Fibroblast of skin of abdomen (primary cell): Measurements from ENCODE around the gene CRYGN.

ENCODE experiments used
- DNase-seq: peaks from one replicate; pipeline ENCODE4 v3.0.0-alpha.2; 2013

Gene CRYGN

GRCh38 chr7:151426441-151426903 is 13.5 kb downstream of the CRYGN start:
- DNase-seq = peak; percentile 89

DNA sequence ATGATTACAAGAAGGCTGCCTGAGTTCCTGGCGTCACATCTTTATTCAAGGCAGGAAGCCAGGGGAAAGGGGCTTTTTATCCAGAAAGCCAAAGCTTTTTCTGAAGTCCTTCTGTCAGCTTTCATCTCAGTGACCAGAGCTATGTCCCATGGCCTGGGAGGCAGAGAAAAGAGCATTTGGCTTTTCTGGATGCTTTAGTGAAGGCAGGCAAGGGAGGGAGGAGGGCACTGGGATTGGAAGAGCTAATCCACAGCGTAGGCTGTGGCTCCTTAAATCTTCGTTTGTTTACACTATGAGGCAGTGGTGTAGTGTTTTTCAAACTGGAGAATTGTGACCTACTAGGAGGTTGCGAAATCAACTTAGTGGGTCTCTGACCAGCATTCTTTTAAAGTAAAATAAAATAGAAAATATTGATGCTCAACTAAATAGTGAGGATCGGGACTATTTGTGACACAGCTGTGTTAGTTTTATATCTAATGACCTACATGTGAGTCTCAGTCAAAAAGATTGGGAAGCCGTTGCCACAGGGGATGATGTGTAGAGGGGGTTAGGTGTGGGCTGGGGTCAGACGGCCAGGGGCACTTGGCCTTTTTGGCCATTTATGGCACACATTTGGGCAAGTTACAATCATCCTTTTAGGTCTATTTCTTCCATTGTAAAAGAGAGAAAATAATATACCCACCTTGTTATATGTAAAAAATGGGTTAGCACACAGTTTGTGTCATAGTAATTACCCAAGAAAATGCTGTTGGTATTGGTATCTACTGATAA is 14.1 kb downstream of the CRYGN start:
- DNase-seq = peak; percentile 27

DNA sequence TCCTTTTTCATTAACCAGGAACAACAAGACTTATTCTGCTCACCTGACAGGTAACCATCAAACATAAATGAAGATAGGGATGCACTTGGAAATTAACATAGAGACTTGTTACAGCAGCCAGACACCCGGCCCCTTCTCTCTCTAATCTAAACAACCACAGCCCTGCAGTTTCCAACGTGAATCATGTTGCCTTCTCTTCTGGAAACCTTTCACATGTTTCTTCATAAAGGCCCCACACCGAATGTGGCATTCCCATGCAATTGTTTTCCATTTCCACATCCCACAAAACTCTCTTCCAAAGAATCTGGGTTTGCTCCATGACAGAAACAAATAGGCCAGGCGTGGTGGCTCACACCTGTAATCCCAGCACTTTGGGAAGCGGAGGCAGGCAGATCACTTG is 15.1 kb downstream of the CRYGN start:
- DNase-seq = no peak

- no peak for DNase-seq
Observed at GRCh38 chr7:151423936-151424335, 16.0 kb downstream of the CRYGN start.

- no peak for DNase-seq
Observed at GRCh38 chr7:151423226-151423625, 16.7 kb downstream of the CRYGN start.

DNA sequence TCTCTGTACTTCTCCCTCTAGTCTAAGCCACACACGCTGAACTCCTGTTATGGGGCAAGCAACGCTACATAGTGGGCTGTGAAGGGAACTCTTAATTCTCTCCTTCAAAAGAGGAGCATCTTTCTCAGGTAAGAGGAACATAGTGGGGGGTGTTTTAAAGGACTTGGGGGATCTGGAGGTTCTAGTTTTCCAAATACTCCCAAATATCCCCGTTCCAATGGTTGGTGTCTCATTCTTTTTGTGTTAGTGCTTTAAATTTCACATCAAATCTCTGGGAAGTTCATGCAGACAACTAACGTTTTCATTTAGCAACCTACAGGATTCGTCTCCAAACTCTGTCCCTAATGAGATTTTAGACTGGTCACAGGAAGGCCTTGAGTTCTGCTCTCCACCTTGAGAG is 17.7 kb downstream of the CRYGN start:
- DNase-seq = no peak

GRCh38 chr7:151420144-151420543 is 19.8 kb downstream of the CRYGN start:
- no peak for DNase-seq

DNA sequence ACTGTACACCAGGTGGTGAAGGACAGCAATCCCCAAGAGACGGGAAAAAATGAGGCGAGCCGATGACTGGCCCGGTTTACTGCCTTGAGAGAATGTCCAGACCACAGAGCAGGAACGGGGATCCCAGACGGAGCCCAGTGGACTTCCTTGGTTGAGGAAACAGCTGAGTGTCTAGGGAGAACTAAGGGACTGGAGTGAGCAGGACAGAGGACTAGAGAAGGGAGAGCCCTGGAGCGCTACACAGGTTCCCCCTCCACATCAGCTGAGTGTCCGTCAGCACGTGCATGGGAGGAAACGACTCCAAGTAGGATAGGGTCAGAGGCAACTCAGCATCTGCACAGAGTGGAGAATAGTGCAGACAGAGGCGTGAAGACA is 23.0 kb downstream of the CRYGN start:
- no peak for DNase-seq

DNA sequence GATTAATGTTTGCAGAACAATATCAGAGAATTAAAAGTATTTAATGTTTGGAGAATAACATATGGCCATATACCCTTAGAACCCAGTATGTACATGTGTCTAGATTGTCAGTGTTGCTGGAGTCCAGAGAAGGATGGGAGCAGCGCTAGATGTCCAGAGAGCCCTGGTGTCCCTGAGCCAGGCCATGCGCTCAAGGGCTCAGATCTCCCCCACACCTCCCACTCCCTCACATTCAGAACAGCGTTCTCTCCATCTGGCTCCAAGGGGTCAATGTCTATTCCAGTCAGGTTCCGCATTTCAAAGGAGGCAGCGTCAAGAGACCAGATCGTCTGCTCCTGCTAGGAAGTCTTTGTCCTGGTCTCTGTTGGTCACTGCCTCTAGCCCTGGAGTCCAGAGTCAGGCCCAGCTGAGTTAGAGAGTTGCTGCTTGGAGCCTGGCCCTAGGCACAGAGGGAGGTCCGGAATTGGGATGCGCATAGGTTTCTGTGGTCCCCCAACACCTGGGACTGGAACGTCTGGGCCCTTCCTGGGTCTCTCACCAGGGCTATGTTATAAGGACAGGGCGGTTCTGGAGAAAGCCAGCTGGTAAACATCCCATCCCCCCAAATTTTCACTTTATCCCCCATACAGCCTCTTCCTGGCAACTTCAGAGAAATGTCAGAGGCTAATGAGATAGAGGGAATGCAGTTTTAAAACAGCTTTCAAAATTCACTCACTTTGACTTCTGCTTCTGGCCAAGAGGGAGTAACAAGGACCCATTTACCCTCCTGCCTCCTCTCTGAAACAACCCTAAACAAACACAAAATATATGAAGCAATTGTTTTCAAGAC is 23.6 kb downstream of the CRYGN start:
- DNase-seq = no peak

DNA sequence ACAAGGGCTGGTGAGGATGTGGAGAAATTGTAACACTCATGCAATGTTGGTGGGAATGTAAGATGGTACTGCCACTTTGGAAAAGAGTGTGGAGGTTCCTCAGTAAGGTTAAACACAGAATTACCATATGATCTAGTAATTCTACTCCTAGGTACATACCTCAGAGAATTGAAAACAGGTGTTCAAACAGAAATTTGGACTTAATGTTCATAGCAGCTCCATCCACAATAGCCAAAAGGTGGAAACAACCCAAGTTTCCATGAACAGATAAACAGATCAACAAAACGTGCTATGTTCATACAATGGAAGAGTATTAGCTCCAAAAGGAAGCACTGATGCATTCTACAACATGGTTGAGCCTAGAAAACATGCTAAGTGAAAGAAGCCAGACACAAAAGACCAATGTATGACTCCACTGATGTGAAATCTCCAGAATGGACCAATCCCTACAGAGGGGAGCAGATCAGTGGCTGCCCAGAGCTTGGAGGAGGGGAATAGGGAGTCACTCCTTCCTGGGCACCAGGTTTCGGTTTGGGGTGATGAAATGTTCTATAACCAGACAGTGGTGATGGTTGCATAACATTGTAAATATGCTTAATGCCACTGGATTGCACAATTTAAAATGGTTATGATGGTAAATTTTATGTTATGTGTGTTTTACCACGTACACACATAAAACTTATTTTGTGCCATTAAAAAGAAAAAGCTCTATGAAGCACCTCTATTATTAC is 24.4 kb downstream of the CRYGN start:
- no peak for DNase-seq

GRCh38 chr7:151413241-151413640 is 26.7 kb downstream of the CRYGN start:
- no peak for DNase-seq

GRCh38 chr7:151412318-151412717 is 27.6 kb downstream of the CRYGN start:
- no peak for DNase-seq

- no peak for DNase-seq
Observed at GRCh38 chr7:151411551-151411950, 28.4 kb downstream of the CRYGN start.

DNA sequence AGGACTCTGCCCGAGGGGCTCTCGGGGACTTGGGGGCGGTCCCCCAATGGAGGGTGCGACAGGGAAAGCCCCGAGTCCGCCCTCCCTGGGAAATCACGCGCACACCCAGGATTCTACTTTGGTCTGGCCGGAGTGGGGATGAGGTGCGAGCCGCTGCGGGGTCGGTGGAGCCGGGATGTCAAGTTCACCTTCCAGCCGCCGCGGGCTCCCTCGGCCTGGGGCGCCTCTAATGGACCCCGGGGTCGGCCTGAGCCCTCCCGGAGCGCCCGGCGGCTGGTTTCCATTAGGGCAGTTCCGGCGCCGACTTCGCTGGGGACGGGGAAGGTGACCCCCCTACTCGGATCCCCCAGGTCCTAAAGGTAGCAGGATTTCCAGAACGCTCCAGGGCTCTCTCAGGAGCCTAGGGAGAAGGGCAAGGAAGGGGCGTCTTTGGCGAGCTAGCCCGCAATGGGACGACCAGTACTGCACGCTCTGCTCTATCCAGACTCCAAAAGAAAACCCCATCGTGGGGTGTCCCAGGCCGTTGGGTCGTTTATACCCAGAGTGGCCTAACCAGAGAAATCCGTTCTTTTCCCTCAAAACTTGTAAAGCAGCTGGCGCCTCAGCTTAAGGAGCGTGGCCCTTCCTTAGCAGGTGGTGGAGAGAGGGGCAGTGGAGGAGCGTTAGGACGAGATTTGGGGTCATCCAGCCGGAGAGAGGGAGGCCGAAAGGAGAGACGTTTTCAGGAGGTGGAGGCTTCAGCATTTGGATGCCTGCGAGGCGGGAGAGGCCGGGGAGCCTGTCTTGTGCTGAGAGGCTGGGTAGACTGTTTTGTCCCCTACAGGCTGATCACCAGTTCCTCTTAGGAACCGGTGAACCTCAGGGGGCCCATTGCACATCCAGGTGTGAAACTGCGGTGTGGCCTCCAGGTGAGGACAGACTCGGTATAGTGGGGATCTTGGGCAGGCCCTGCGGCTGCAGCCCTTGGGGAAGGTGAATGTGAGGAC is 29.2 kb downstream of the CRYGN start:
- DNase-seq = no peak

DNA sequence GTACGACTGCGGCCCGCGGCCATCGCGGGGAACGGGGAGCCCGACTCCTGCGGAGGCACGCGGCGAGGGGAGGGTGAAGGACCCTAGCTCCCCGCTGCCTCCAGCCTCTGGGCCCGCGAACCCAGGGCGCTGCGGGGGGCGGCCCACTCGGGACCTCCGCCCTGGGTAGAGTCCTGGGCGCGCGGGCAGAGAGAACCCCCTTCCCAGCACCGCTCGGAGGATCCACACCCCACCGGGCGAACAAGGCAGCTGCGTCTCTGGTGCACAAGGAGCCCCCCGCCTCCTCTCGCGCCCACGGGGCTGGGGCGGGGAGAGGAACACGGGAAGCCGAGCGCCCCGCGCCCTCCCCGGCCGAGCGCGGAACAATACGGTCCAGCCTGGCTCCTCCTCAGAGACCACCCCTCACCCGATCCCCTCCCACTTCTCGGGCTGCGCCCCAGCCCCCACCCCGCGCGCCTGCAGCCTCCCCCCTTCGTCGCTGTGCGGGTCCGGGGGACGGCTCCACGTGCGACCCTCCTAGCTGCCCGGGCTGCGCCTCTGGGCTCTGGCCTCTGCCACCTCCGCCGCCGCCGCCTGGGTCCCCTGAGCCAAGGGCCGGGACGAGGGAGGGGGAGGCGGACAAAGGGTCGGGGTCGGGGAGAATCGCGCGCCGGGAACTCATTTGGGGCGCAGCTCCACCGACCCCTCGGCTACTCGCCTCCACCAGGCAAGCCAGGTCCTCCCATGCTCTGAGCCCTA is 30.1 kb downstream of the CRYGN start, which contains the start of gene WDR86:
Gene WDR86 (minus strand): TSS at position 372 of the 738 bp plus-strand sequence. CDS start 449 bp downstream, outside the sequence.
- DNase-seq = no peak

GRCh38 chr7:151408839-151409666 is 30.9 kb downstream of the CRYGN start:
- DNase-seq = no peak

- DNase-seq = no peak
Observed at GRCh38 chr7:151408498-151408838, 31.5 kb downstream of the CRYGN start.

GRCh38 chr7:151406886-151407583 is 32.9 kb downstream of the CRYGN start:
- DNase-seq = no peak

DNA sequence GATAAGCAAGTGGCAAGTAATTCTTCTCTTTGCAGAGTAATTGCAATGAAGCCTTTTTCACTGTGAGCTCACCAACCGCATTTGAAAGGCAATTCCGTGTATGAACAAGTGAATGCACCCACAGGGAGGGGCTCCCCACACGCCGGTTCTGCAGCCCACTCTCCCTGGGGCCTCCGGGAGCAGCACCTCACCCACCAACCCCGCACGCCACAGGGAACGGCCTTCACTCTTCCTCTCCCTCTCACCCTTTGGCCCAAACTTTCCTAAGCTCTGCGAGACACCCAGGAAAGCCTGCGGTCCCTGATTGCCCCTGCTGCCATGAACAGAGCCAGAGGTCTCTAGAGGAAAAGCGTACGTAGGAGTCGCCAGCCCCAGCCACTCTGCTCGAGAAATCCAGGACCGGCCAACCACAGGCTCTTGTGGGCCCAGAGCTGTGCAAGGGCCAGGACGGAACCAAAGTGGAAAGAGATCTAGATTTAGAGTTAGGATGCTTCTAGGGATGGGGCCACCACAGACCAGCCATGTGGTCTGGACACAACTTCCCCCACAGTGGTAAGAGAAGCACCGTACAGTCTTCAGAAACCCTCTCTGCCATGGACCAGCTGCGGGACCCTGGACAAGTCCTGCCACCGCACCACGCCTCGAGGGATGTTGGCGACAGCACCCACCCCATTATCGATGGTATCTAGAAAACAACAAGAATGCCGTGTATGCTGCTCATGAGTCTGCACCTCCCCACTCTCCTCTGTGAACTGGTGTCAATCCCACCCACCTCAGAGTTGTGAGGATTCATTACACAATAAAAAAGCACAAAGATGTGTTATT is 33.7 kb downstream of the CRYGN start:
- DNase-seq = no peak
